Activated CD8-positive, alpha-beta T cell treated with anti-CD3 and anti-CD28 coated beads, Interleukin-2, amount 10 ng/mL, durations not matched to agents 7 days and 5 days (primary cell): ENCODE measurements around the gene HCN4. TPM values are rescaled to one million over a fixed set of nuclear protein-coding genes. Genes with fewer than 3 reads are reported as not detected.

Source experiments
- ATAC-seq: fragments of 150-1000 bp; cut with Tn5 transposase; one replicate; pipeline ENCODE4 v1.10.0; 2021; ENCODE audit warnings: moderate library complexity
- CTCF ChIA-PET: fragments of 350-600 bp; sonication (Branson Sonifier 250); formaldehyde crosslinking; loops from one replicate; lab custom pipeline; 2021; ENCODE audit warnings: antibody characterized with exemption; lab: Charles Lee
- POLR2A ChIA-PET: fragments of 350-600 bp; sonication (Branson Sonifier 250); formaldehyde crosslinking; loops from one replicate; lab custom pipeline; 2021; ENCODE audit warnings: antibody characterized with exemption; lab: Charles Lee
- DNase-seq: peaks from one replicate; pipeline ENCODE4 v3.0.0-alpha.2; 2020
- H3K27ac Mint-ChIP-seq: one replicate; pipeline ENCODE4 v1.8.0; 2021; ENCODE audit warnings: mild to moderate bottlenecking, mixed read lengths
- H3K27me3 Mint-ChIP-seq: one replicate; pipeline ENCODE4 v1.8.0; 2021; ENCODE audit warnings: low read depth, mixed read lengths
- H3K36me3 Mint-ChIP-seq: one replicate; pipeline ENCODE4 v1.8.0; 2021; ENCODE audit warnings: low read depth, mixed read lengths
- H3K4me1 Mint-ChIP-seq: one replicate; pipeline ENCODE4 v1.8.0; 2021; ENCODE audit warnings: low read depth, mixed read lengths
- H3K4me3 Mint-ChIP-seq: one replicate; pipeline ENCODE4 v1.8.0; 2021; ENCODE audit warnings: mild to moderate bottlenecking, mixed read lengths
- H3K9me3 Mint-ChIP-seq: one replicate; pipeline ENCODE4 v1.8.0; 2022; ENCODE audit warnings: mixed read lengths; ENCODE audit not compliant: insufficient read depth
- total RNA-seq, 2 experiments: library from RNA; stranded (reverse); gene quantifications; one replicate each; pipeline ENCODE4 v1.2.3, GENCODE V29; 2021

HCN4 gene
- total RNA-seq, 2 experiments from 2014 or later = not detected

DNA sequence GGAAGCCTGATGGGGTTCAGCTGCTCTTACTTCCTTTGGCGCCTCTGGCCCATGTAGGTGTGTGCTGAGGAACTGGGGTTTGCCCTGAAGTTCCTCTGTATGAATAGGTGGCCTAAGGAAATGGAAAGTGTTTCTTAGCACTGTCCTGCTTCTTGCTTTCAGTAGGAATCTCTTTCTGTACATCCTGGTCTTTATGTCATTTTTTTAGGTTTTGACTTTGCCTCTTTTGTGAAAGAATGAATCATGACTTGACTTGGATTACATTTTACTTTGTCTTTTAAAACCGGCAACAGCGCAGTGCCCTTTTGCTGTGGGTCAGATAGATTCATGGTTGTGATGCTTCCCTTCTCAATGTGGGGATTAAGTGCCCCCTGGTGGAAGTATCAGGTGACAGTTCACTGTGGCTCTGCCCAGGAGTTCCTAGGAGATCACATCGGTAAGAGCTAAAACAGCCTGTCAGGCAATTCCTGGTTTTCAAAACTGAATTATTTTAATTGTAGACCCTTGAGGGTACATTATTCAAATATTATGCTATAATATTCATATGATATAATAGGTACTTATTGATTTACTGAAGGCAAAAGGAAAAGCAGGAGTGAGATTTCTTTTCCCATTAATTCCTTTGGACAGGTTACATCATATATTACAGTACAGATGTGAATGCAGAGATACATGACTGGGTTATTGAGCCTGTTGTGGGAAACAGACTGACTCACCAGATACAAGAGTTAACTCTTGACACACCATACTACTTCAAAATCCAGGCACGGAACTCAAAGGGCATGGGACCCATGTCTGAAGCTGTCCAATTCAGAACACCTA lies 95.4 kb downstream of the HCN4 start:
- no peaks in the 10 kb centered on the region for H3K9me3 Mint-ChIP-seq
- CTCF ChIA-PET = interaction anchor here (0.6 to 7.8 kb wide), 10 partner anchors 9 to 551 kb away, joined by 3 to 96 read pairs (median 6); no protein-coding TSS in a partner anchor

DNA sequence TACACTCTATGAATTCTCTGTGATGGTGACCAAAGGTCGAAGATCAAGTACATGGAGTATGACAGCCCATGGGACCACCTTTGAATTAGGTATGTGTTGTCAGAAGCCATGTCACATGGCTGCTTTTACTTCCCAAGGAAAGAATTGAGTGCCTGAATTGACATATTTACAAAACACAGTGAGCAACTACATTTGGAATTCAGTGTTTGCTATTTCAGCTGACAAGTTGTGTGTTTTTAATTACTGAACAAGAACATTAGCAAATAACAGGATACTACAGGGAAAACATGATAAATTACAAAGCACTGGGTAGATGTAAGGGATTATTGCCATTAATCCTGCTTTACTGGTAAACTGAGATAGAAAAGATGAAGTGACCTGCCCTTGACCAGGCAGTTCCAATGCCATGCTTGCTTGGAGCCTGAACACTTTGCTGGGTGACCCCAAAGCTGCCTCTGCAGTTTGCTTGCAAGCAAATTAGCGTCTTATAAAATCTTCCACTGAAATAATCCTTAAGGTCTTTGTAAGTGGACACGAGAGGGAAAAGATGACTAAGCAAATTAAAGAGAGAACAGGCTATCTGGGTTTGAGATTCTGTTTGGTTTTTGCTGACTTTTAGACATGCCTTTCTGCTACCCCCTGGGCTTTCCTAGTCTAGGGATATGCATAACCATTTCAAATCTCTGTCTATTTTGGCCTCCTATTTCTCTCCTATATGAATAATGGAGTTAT lies 98.2 kb downstream of the HCN4 start:
- DNase-seq (no peak), ATAC-seq (no peak)
- no peak overlapping the region for H3K27ac Mint-ChIP-seq
- no peak overlapping the region for H3K4me3 Mint-ChIP-seq
- H3K27me3 Mint-ChIP-seq = peaks cover 2% of the 10 kb centered on the region
- no peaks in the 10 kb centered on the region for H3K9me3 Mint-ChIP-seq
- POLR2A ChIA-PET = no interaction called here
- H3K4me1 Mint-ChIP-seq = peaks cover 3% of the 10 kb centered on the region
- CTCF ChIA-PET = interaction anchor here (1.5 to 7.8 kb wide), 2 partner anchors 14 to 27 kb away, joined by 3 to 96 read pairs; no protein-coding TSS in a partner anchor
- no peaks in the 10 kb centered on the region for H3K36me3 Mint-ChIP-seq

More for the DNA sequence above, 95.4 kb downstream of the HCN4 start:
- H3K27ac Mint-ChIP-seq = no peak overlapping the region
- H3K27me3 Mint-ChIP-seq = peaks cover 5% of the 10 kb centered on the region
- POLR2A ChIA-PET = no interaction called here
- peak; percentile 65 for DNase-seq
- H3K36me3 Mint-ChIP-seq = no peaks in the 10 kb centered on the region
- peak; percentile 86 for ATAC-seq
- no peak overlapping the region for H3K4me3 Mint-ChIP-seq
- peaks cover 3% of the 10 kb centered on the region for H3K4me1 Mint-ChIP-seq

Other genes with a start within 250 kb of the HCN4 start
- gene REC114, start 74.2 kb upstream of the HCN4 start, total RNA-seq = not detected